ENCODE data around the gene RFX4.

The RFX4 gene

GRCh38 chr12:106791531-106791930, 208.7 kb downstream of the RFX4 start:
- in situ Hi-C loops (cut with MboI; ENCODE audit: low sequenced_read_pairs) = no loop called here

GRCh38 chr12:106794369-106794768, 211.6 kb downstream of the RFX4 start:
- in situ Hi-C loops (cut with MboI; ENCODE audit: low sequenced_read_pairs) = no loop called here

- in situ Hi-C loops (cut with MboI; ENCODE audit: low sequenced_read_pairs) = no loop called here
Observed at GRCh38 chr12:106801167-106801708, 218.4 kb downstream of the RFX4 start.

- in situ Hi-C loops (cut with MboI; ENCODE audit: low sequenced_read_pairs) = no loop called here
Observed at GRCh38 chr12:106801830-106802533, 219.2 kb downstream of the RFX4 start.

GRCh38 chr12:106804668-106805067, 221.9 kb downstream of the RFX4 start:
- in situ Hi-C loops (cut with MboI; ENCODE audit: low sequenced_read_pairs) = no loop called here

Data from HL-60/S4 treated with retinoic acid at 250 ng/mL for 4 days and 3 days (cell line).